NB4 (cell line): ENCODE data around the gene LRR1.

ENCODE experiments used
- CTCF ChIP-seq: IDR thresholded peaks from one replicate; pipeline ENCODE4 v1.5.1; 2012; ENCODE audit warnings: low read depth, low read length
- MAX ChIP-seq: IDR thresholded peaks from 2 replicates; pipeline ENCODE4 v1.6.1; 2011; ENCODE audit warnings: low read depth, low read length
- POLR2A ChIP-seq: IDR thresholded peaks from 2 replicates; pipeline ENCODE4 v1.6.1; 2011; ENCODE audit warnings: mild to moderate bottlenecking; ENCODE audit not compliant: insufficient read length; ENCODE audit errors: extremely low read depth

- TF ChIP-seq CTCF, result no peak
- peak; percentile 72; the same call in 1 of the 2 replicates for TF ChIP-seq MAX
- peak; percentile 81 for TF ChIP-seq POLR2A
Measured at GRCh38 chr14:49598485-49599300, at the start of gene LRR1.
